NCI-H774 (cell line): ENCODE measurements around the gene GRB2.
"Not testable (repeated sequence)": the region's sequence is repeated elsewhere in the genome, so short reads cannot be mapped to it uniquely, and the experiment has no call there.

Source experiments
- DNase-seq: peaks from one replicate; lab custom pipeline; 2025; lab: John Stamatoyannopoulos, UW

Gene GRB2

GRCh38 chr17:75318211-75318610, 87.3 kb downstream of the GRB2 start:
- DNase-seq: no peak

GRCh38 chr17:75317671-75318070, 87.8 kb downstream of the GRB2 start:
- DNase-seq: no peak

GRCh38 chr17:75316253-75316652, 89.2 kb downstream of the GRB2 start:
- no peak for DNase-seq

- no peak for DNase-seq
Measured at GRCh38 chr17:75315541-75316243, 89.8 kb downstream of the GRB2 start.

- no peak for DNase-seq
Measured at GRCh38 chr17:75313941-75314551, 91.4 kb downstream of the GRB2 start.

- DNase-seq: no peak
Measured at GRCh38 chr17:75308732-75309629, 96.5 kb downstream of the GRB2 start.

- DNase-seq: no peak
Measured at GRCh38 chr17:75307957-75308731, 97.3 kb downstream of the GRB2 start.

- DNase-seq: no peak
Measured at GRCh38 chr17:75301502-75302206, 103.8 kb downstream of the GRB2 start.

GRCh38 chr17:75301049-75301448, 104.4 kb downstream of the GRB2 start:
- DNase-seq: no peak

GRCh38 chr17:75300280-75300679, 105.2 kb downstream of the GRB2 start:
- DNase-seq: no peak

- DNase-seq: no peak
Measured at GRCh38 chr17:75295201-75296158, 110.0 kb downstream of the GRB2 start.

GRCh38 chr17:75292810-75293448, 112.5 kb downstream of the GRB2 start:
- not testable (repeated sequence) for DNase-seq

GRCh38 chr17:75289832-75290337, 115.6 kb downstream of the GRB2 start:
- DNase-seq: peak; percentile 31

GRCh38 chr17:75289115-75289831, 116.2 kb downstream of the GRB2 start, which contains the start of gene SLC25A19:
Gene SLC25A19, minus strand, starts transcription at chr17:75289433. Its CDS starts 2,669 bp downstream, at chr17:75286764.
- DNase-seq: peak; percentile 100

GRCh38 chr17:75288770-75289114, 116.7 kb downstream of the GRB2 start:
- peak; percentile 69 for DNase-seq

- no peak for DNase-seq
Measured at GRCh38 chr17:75288359-75288758, 117.1 kb downstream of the GRB2 start.

GRCh38 chr17:75287221-75287620, 118.3 kb downstream of the GRB2 start:
- DNase-seq: no peak

- no peak for DNase-seq
Measured at GRCh38 chr17:75285123-75285522, 120.4 kb downstream of the GRB2 start.

- not testable (repeated sequence) for DNase-seq
Measured at GRCh38 chr17:75280189-75280588, 125.3 kb downstream of the GRB2 start.
